Measurements from ENCODE around the gene PCGF2. TPM values are rescaled to one million over a fixed set of nuclear protein-coding genes. Genes with fewer than 3 reads are reported as not detected.

The PCGF2 gene
- total RNA-seq, 2 donors from 2014 or later, result 14.1 to 28.4 TPM

DNA sequence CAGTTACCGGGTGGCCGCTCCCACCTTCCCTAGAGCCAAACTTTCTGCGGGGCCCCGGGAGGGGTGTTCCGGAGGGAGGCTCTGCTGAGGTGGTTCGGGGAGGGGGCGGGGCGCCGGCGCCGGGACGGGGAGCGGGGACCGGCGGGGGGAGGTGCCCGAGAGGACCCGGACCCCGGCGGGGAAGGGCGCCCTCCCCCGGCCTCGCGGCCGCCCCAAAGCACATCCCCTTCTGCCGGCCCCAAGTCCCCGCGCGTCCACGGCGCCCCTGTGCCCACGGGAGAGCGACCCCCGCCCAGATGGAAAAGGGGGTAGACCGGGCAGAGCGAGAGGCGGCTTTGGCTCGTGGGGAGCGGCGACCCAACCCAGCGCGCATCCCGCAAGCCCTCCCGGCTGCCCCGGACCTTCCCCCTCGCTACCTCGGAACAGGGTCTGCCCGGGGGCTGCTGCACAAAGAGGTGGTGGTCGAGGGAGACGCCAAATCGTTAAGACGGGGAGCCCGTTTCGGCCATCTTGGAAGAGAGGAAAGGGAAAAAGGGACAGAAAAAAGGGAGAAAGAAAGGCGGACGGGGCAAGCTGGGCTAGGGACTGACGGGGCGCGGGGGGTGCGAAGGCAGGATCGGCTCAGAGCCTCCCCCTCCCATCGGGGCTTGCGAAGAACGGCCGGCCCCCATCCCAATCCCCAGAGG lies 530 bp downstream of the PCGF2 start:
- peak overlapping the region; percentile 74 to 83 for H3K27ac ChIP-seq
- no peak for TF ChIP-seq CTCF (IDR thresholded peaks at IDR 0.05)
- no peaks in the 10 kb centered on the region for H3K36me3 ChIP-seq
- peak overlapping the region; percentile 92 for H3K4me3 ChIP-seq
- H3K27me3 ChIP-seq (replicated peaks; ENCODE audit: insufficient read depth), result no peaks in the 10 kb centered on the region
- ATAC-seq (ENCODE audit: insufficient number of reproducible peaks, low FRiP score, low read depth), result no peak
- H3K9me3 ChIP-seq, result no peaks in the 10 kb centered on the region
- no peak for DNase-seq (ENCODE audit: low spot score)
- H3K4me1 ChIP-seq (ENCODE audit: control insufficient read depth in 1 of 2, low read depth in 2 of 2), result peaks cover 14 to 44% of the 10 kb centered on the region in 2 donors

DNA sequence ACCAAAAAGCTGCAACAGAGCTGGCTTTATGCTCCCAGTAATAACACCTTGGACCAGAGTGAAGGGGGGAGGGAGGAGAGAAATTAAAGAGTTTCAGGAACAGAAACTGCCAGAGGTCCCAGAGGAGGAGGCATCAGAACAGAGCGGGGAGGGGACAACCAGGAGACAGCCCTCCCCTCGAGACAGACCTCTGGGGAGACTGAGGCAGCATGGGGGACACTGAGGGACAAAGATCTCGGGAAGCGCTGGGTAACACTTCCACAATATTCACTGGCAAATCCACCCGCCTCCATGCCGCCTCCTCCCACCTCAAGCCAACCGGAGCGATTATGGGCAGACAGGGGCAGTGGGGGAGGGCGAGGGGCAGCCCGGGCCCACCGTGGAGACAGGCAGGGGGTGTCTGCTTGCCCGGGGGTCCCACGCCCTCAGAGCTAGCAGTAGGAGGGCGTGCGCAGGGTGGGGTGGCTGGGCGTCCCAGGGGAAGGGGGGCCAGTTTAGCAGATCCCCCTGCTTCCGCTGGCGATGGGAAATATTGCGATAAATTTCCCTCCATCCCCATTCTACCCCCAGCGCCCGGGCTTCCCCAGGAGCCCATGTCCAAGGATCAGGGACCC lies 1.2 kb downstream of the PCGF2 start:
- no peak for ATAC-seq (ENCODE audit: insufficient number of reproducible peaks, low FRiP score, low read depth)
- DNase-seq (ENCODE audit: low spot score), result no peak
- Histone ChIP-seq H3K4me3 (peak overlapping the region; percentile 92), H3K4me1 (ENCODE audit: control insufficient read depth in 1 of 2, low read depth in 2 of 2) (peaks cover 18 to 50% of the 10 kb centered on the region in 2 donors), H3K9me3 (no peaks in the 10 kb centered on the region), H3K27ac (peak overlapping the region; percentile 74 to 83), H3K27me3 (replicated peaks; ENCODE audit: insufficient read depth) (no peaks in the 10 kb centered on the region), H3K36me3 (no peaks in the 10 kb centered on the region)
- no peak for TF ChIP-seq CTCF (IDR thresholded peaks at IDR 0.05)

DNA sequence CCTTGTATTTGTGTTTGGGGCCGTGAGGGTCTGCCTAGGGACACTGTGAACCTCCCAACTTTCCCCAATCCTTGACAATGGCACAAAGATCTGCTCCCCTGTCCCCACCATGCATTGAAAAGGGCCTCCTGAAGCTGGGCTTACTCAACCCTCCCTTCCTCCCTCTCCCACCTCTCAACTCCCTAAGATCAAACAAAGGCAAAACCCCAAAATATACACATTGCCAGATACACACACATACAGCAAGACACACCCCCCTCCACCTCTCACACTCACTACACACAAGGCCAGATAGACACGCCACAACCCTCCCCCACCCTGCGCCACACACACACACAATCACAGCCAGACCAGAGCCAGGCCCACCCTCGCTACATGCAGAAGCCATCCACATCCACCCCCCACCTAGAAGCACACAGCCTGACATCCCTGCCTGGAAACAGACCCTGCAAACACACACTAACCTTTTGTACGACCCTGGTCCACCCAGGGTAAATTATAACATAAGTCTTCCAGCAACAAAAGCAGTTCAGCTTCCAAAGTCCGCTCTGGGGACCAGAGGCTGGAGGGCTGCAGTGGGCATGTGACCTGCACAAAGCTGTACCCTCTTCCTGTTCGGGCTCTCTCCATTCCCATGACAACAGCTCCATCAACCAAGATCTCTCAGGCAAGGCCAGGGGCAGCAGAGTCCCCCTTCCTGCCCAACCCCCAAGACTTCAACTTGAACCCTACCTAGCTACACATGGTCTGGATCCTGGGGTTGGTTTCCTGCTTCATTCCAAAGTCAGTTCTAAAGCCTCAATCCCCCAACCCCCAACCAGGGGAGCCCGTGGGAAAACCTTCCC lies 1.9 kb downstream of the PCGF2 start:
- no peak for ATAC-seq (ENCODE audit: insufficient number of reproducible peaks, low FRiP score, low read depth)
- peak overlapping the region in 1 of 2 donors; percentile 74 for H3K27ac ChIP-seq
- H3K4me3 ChIP-seq, result peak overlapping the region; percentile 92
- H3K36me3 ChIP-seq, result no peaks in the 10 kb centered on the region
- peaks cover 15 to 54% of the 10 kb centered on the region in 2 donors for H3K4me1 ChIP-seq (ENCODE audit: control insufficient read depth in 1 of 2, low read depth in 2 of 2)
- H3K27me3 ChIP-seq (replicated peaks; ENCODE audit: insufficient read depth), result no peaks in the 10 kb centered on the region
- no peak for DNase-seq (ENCODE audit: low spot score)
- H3K9me3 ChIP-seq, result no peaks in the 10 kb centered on the region
- TF ChIP-seq CTCF (IDR thresholded peaks at IDR 0.05), result no peak

- H3K36me3 ChIP-seq, result no peaks in the 10 kb centered on the region
- no peak overlapping the region for H3K27ac ChIP-seq
- H3K4me3 ChIP-seq, result no peak overlapping the region
- DNase-seq (ENCODE audit: low spot score) (no peak), ATAC-seq (ENCODE audit: insufficient number of reproducible peaks, low FRiP score, low read depth) (no peak)
- H3K27me3 ChIP-seq (replicated peaks; ENCODE audit: insufficient read depth), result no peaks in the 10 kb centered on the region
- H3K4me1 ChIP-seq (ENCODE audit: control insufficient read depth in 1 of 2, low read depth in 2 of 2), result peaks cover 14 to 54% of the 10 kb centered on the region in 2 donors
- H3K9me3 ChIP-seq, result no peaks in the 10 kb centered on the region
- TF ChIP-seq CTCF (IDR thresholded peaks at IDR 0.05), result no peak
Measured at GRCh38 chr17:38745545-38745944, 2.6 kb downstream of the PCGF2 start.

Measured in thoracic aorta (tissue), 2 donors.